Measurements from ENCODE around the gene BMI1.

DNA sequence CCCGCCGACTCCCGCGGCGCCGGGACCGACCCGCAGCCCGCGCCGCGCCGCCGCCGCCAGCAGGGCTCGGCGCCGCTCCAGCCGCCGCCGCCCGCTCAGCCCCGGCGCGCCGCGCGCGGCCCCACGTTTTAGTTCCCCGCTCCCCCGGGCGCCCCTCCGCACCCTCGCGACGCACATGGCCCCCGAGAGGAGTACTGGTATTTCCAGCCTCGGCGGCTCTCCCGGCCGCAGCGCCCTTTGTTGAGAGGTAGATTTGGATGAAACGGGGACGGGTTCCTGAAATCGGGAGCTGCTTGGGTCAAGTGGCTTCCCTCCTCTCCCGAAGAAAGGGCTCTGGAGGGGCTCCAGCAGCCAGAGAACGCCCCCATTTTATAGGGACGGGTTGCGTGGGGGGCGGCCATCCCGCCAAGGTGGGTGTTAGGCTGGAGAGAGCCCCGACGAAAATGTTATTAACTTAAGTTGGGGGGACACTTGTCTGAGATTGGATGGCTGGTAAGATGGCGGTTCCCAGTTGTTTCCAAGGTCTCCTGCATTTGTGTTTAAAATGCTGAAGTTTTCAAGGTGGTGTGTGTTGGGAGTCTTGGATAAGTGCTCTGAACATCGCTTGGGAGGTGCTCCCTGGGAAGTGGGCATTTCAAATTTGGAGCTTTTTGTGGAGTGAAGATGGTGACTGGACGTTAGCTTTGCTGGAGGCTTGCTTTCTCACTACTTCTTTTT, 1.2 kb downstream of the BMI1 start:
- TF ChIP-seq, protein P1, sequence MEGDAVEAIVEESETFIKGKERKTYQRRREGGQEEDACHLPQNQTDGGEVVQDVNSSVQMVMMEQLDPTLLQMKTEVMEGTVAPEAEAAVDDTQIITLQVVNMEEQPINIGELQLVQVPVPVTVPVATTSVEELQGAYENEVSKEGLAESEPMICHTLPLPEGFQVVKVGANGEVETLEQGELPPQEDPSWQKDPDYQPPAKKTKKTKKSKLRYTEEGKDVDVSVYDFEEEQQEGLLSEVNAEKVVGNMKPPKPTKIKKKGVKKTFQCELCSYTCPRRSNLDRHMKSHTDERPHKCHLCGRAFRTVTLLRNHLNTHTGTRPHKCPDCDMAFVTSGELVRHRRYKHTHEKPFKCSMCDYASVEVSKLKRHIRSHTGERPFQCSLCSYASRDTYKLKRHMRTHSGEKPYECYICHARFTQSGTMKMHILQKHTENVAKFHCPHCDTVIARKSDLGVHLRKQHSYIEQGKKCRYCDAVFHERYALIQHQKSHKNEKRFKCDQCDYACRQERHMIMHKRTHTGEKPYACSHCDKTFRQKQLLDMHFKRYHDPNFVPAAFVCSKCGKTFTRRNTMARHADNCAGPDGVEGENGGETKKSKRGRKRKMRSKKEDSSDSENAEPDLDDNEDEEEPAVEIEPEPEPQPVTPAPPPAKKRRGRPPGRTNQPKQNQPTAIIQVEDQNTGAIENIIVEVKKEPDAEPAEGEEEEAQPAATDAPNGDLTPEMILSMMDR (IDR thresholded peaks at IDR 0.05; ENCODE audit: insufficient read depth, low read length, poor library complexity, severe bottlenecking) = no peak
- TF ChIP-seq EZH2phosphoT487 (conservative IDR thresholded peaks at IDR 0.05; ENCODE audit: low read length) = peak; percentile 100
